MM.1S (cell line): Measurements from ENCODE around the gene SEC63.

Source experiments
- DNase-seq: peaks from one replicate; pipeline ENCODE4 v3.0.0-alpha.2; 2015
- H2AFZ ChIP-seq: fragments of 300-600 bp; sonication (generic); 2 replicates; pipeline ENCODE4 v1.6.0; 2016; ENCODE audit warnings: antibody characterized with exemption, low read length
- H3F3A ChIP-seq: fragments of 300-600 bp; sonication (generic); 2 replicates; pipeline ENCODE4 v1.6.1; 2016; ENCODE audit warnings: mild to moderate bottlenecking, antibody characterized with exemption, low read length, moderate library complexity, mixed read lengths; ENCODE audit not compliant: insufficient read depth
- H3K27ac ChIP-seq: fragments of 300-600 bp; sonication (generic); 2 replicates; pipeline ENCODE4 v1.5.1; 2016; ENCODE audit warnings: mild to moderate bottlenecking, low read length
- H3K27me3 ChIP-seq: fragments of 300-600 bp; sonication (generic); replicated peaks from 2 replicates; pipeline ENCODE4 v1.6.0; 2016; ENCODE audit warnings: low read length; ENCODE audit not compliant: insufficient read depth
- H3K36me3 ChIP-seq: fragments of 300-600 bp; sonication (generic); replicated peaks from 2 replicates; pipeline ENCODE4 v1.6.1; 2016; ENCODE audit warnings: mild to moderate bottlenecking, low read length, mixed read lengths; ENCODE audit not compliant: insufficient read depth
- H3K4me1 ChIP-seq: fragments of 300-600 bp; sonication (generic); 2 replicates; pipeline ENCODE4 v1.6.1; 2016; ENCODE audit warnings: low read length, mixed read lengths
- H3K4me2 ChIP-seq: fragments of 300-600 bp; sonication (generic); 2 replicates; pipeline ENCODE4 v1.6.0; 2016; ENCODE audit warnings: low read depth, low read length
- H3K4me3 ChIP-seq: fragments of 300-600 bp; sonication (generic); 2 replicates; pipeline ENCODE4 v1.5.1; 2016; ENCODE audit warnings: low read length, mixed read lengths
- H3K79me2 ChIP-seq: fragments of 300-600 bp; sonication (generic); 2 replicates; pipeline ENCODE4 v1.6.1; 2016; ENCODE audit warnings: mixed run types, low read length, mixed read lengths
- H3K9ac ChIP-seq: fragments of 300-600 bp; sonication (generic); 2 replicates; pipeline ENCODE4 v1.6.1; 2016; ENCODE audit warnings: low read length, mixed read lengths
- H3K9me2 ChIP-seq: fragments of 300-600 bp; sonication (generic); replicated peaks from 2 replicates; pipeline ENCODE4 v1.6.1; 2016; ENCODE audit warnings: mild to moderate bottlenecking, low read length, mixed read lengths; ENCODE audit not compliant: insufficient read depth
- H3K9me3 ChIP-seq: fragments of 300-600 bp; sonication (generic); replicated peaks from 2 replicates; pipeline ENCODE4 v1.6.1; 2016; ENCODE audit warnings: mild to moderate bottlenecking, low read length, mixed read lengths; ENCODE audit not compliant: insufficient read depth
- H4K20me1 ChIP-seq: fragments of 300-600 bp; sonication (generic); 2 replicates; pipeline ENCODE4 v1.6.1; 2016; ENCODE audit warnings: mild to moderate bottlenecking, low read length, moderate library complexity, mixed read lengths; ENCODE audit not compliant: insufficient read depth
- CTCF ChIP-seq: fragments of 300-600 bp; sonication (generic); IDR thresholded peaks from 2 replicates; pipeline ENCODE4 v1.5.1; 2016; ENCODE audit warnings: antibody characterized with exemption, low read length, mixed read lengths
- EZH2 ChIP-seq: fragments of 300-600 bp; sonication (generic); optimal IDR thresholded peaks from 2 replicates; pipeline ENCODE3; 2017; ENCODE audit warnings: low read depth, mild to moderate bottlenecking, antibody characterized with exemption, low read length, mixed read lengths
- EZH2phosphoT487 ChIP-seq: fragments of 300-600 bp; sonication (generic); IDR thresholded peaks from 2 replicates; pipeline ENCODE4 v1.6.1; 2018; ENCODE audit warnings: antibody characterized with exemption, low read length

SEC63 gene

GRCh38 chr6:107943626-107944439, 14.2 kb downstream of the SEC63 start:
- no peaks in the 10 kb centered on the region for H3K9me2 ChIP-seq

DNA sequence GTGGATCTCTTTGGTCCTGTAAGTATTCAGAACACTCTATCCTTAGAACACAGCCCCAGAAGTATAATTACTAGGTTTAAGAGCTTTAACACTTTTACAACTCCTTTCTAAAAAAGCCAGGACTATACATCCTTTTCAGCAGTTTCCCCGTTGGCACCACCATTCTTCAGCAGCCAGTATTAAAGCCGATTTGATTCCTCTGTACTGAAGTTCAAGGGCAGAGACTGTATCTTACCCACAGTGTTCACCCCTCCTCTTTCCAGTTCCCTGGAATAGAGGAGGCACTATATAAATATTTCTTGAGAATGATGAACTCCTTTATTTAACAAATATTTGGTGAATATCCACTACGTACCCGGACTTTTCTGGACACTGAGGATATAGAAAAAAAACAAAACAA, 15.9 kb downstream of the SEC63 start:
- Histone ChIP-seq H3K9me3 (no peaks in the 10 kb centered on the region), H3K9ac (no peak overlapping the region), H3K79me2 (peaks cover 94% of the 10 kb centered on the region), H3K27ac (no peak overlapping the region), H3K36me3 (no peaks in the 10 kb centered on the region), H3K4me1 (no peaks in the 10 kb centered on the region), H3K4me3 (no peak overlapping the region), H3F3A (no peaks in the 10 kb centered on the region), H3K9me2 (no peaks in the 10 kb centered on the region), H3K4me2 (no peak overlapping the region), H3K27me3 (no peaks in the 10 kb centered on the region), H4K20me1 (peaks cover 52% of the 10 kb centered on the region), H2AFZ (no peak overlapping the region)
- no peak for DNase-seq
- no peak for TF ChIP-seq EZH2
- no peak for TF ChIP-seq EZH2phosphoT487
- no peak for TF ChIP-seq CTCF

More at GRCh38 chr6:107943626-107944439, 14.2 kb downstream of the SEC63 start:
- H3K9me3 ChIP-seq: no peaks in the 10 kb centered on the region
- H3K27me3 ChIP-seq: no peaks in the 10 kb centered on the region
- peaks cover 56% of the 10 kb centered on the region for H4K20me1 ChIP-seq
- no peak overlapping the region for H3K27ac ChIP-seq
- no peak overlapping the region for H3K4me2 ChIP-seq
- H3K79me2 ChIP-seq: peaks cover 94% of the 10 kb centered on the region
- H3K4me3 ChIP-seq: no peak overlapping the region
- H3K36me3 ChIP-seq: no peaks in the 10 kb centered on the region
- no peak for DNase-seq
- no peak overlapping the region for H2AFZ ChIP-seq
- TF ChIP-seq CTCF: no peak
- no peak for TF ChIP-seq EZH2
- TF ChIP-seq EZH2phosphoT487: no peak
- H3K9ac ChIP-seq: no peak overlapping the region
- H3K4me1 ChIP-seq: no peaks in the 10 kb centered on the region
- H3F3A ChIP-seq: no peaks in the 10 kb centered on the region

- Histone ChIP-seq H3K27ac (no peak overlapping the region), H3F3A (no peaks in the 10 kb centered on the region), H3K4me3 (no peak overlapping the region), H3K9ac (no peak overlapping the region), H3K9me3 (no peaks in the 10 kb centered on the region), H3K79me2 (peaks cover 93% of the 10 kb centered on the region), H3K9me2 (no peaks in the 10 kb centered on the region), H2AFZ (no peak overlapping the region), H3K4me1 (no peaks in the 10 kb centered on the region), H3K27me3 (no peaks in the 10 kb centered on the region), H4K20me1 (peaks cover 52% of the 10 kb centered on the region), H3K4me2 (no peak overlapping the region), H3K36me3 (no peaks in the 10 kb centered on the region)
- no peak for DNase-seq
- TF ChIP-seq EZH2phosphoT487 (no peak), CTCF (no peak), EZH2 (no peak)
These were observed 16.4 kb downstream of the SEC63 start for GRCh38 chr6:107941627-107942026.
